NCI-H146 treated with DMSO at 0.1 percent for 48 hours (cell line): ENCODE data around the gene FAM20A.
"Not testable (repeated sequence)": the region's sequence is repeated elsewhere in the genome, so short reads cannot be mapped to it uniquely, and the experiment has no call there.

Experiments used
- DNase-seq: peaks from one replicate; lab custom pipeline; 2025; ENCODE audit not compliant: unreplicated experiment; lab: John Stamatoyannopoulos, UW

Gene FAM20A

DNA sequence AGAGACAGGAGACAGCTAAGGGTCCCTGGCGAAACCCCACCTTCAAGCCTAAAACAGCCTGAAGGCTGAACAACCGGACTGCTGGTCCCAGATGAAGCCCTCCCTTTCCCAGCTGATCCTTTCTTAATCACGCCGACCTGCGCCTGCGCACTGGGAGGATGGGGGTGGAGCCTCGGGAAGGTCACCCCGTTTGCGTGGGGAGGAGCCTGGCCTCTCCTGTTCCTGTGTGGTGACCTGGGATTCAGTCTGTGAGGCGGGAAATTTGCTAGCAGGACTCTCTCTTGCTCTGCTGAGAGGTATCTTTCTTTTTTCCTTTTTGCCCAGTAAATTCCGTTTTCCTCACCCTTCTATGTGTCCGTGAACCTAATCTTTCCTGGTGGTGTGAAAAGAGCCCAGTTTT, 9.6 kb downstream of the FAM20A start:
- DNase-seq, result no peak

DNA sequence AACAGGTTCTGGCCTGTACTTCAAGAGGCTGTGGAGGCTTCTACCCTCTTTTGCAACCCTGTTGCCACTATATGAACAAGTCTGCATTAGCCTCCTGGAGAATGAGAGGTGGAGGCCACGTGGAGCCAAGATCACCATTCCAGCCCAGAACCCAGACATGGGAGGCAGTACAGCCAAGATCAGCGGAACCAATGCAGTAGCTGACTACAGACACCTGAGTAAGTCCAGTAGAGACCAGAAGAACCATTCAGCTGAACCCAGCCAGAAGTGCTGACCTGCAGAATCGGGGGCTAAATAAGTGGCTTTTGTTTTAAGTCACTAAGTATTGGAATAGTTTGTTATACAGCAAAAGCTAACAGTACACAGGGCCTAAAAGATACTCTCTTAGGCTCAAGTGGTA, 12.1 kb downstream of the FAM20A start:
- DNase-seq, result no peak

DNA sequence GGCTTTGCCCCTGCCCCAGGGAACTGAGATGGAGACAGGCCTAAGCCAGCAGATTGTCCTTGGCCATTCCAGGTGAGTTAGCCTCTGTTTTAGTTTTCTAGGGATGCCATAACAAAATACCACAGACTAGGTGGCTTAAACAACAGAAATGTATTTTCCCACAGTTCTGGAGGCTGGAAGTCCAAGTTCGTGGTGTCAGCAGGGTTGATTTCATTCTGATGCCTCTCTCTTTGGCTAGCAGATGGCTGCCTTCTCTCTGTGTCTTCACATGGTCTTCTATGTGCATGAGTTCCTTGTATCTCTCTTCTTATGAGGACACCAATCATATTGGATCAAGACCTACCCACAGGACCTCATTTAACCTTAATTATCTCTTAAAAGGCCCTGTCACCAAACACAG, 12.8 kb downstream of the FAM20A start:
- no peak for DNase-seq

DNA sequence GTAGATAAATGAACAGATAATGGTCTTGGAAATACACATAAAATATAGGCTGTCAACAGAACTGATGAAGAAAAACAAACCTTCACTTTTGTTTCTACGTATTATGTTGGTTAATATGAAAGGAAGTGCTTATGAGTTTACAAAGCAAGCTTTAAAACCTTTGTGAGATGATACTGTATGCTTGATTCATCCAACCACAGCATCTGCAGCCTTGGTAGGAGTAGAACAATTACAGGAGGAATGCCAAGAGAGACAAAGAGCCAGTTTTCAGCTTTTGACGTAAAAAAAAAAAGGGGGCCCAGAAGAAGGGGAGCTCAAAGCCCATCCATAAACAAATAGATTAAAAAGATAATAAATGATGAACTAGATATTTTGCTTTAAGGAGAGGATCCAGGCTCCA, 13.3 kb downstream of the FAM20A start:
- DNase-seq, result no peak

- no peak for DNase-seq
These were observed 14.1 kb downstream of the FAM20A start for GRCh38 chr17:68587026-68587425.

- DNase-seq, result no peak
These were observed 15.5 kb downstream of the FAM20A start for GRCh38 chr17:68585643-68586042.

DNA sequence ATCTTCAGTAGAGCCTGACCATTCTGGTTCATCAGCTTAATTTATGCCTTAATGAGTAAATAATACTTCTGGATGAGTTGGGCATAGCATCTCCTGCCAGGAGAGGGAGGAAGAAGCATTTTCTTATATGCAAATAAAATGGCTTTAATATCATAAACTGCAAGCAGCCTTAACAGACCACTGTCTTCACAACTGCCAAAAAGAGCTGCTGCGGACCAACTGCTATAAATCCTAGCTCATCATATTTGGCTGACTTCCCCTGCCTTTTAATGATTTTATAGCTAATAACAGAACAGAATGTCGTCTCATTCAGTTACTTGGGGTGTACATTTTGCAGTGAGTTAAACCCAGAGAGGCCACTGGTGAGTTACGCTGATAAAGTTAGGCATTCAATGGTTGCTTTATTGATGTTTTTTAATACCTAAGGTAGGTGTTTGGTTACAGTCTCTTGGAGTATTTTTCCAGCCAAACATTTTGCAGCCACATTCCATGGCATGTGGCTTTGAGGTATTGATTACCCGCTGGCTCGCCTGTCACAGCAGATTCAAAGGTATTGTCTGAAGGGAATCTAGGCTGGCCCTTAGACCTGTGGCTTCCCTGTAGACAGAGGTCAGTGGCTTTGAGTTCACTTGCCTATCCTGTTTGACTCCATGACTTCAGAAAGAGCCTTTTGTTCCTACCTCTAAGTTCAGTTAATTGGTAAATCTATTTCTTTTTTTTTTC, 16.4 kb downstream of the FAM20A start:
- DNase-seq, result no peak

DNA sequence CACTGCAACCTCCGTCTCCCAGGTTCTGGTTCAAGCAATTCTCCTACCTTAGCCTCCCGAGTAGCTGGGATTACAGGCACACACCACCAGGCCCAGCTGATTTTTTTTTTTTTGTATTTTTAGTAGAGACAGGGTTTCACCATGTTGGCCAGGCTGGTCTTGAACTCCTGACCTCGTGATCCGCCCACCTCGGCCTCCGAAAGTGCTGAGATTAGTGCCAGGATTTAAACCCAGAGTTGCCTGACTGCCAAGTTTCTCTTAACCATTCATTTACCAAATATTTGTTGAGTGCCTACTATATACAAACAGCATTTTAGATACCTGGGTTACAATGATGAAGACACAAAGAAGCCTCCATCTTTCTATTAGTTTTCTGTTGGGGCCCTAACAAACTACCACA, 18.3 kb downstream of the FAM20A start:
- not testable (repeated sequence) for DNase-seq

- DNase-seq, result no peak
These were observed 19.1 kb downstream of the FAM20A start for GRCh38 chr17:68581863-68582645.

GRCh38 chr17:68580236-68580770, 20.9 kb downstream of the FAM20A start:
- DNase-seq, result no peak

DNA sequence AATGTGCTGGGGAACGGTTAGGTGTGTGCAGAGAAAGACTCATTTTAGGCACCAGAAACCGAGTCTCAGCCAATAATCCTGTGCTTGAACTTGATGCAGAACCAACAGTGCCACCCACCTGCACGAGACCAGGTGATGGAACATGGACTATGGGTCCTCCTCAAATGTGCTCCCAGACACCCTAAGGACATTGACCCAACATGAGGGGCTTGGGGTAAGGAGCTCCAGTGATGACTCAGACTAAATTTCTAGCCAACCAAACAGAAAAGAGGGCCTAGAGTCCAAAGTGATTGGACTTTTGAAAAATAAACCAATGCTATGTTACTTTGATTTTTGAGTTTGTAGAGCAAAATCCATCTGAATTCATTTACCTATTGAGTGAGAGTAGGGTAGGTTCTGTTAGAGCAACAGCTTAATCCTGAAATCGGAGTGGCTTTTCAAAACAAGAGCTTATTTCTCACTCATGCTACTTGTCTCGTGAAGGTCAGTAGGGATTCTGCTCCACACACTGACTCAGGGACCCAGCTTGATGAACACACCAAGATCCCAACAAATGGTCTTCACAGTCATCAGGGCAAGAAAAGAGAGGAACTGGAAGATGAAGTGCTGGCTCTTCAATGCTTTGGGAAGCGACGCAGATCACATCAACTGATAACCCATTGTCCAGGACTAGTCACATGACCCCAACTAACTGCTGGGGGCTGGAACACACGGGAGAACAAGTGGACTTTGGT, 21.8 kb downstream of the FAM20A start:
- no peak for DNase-seq

GRCh38 chr17:68578236-68578635, 22.9 kb downstream of the FAM20A start:
- no peak for DNase-seq

- DNase-seq, result no peak
These were observed 23.7 kb downstream of the FAM20A start for GRCh38 chr17:68577497-68577821.

DNA sequence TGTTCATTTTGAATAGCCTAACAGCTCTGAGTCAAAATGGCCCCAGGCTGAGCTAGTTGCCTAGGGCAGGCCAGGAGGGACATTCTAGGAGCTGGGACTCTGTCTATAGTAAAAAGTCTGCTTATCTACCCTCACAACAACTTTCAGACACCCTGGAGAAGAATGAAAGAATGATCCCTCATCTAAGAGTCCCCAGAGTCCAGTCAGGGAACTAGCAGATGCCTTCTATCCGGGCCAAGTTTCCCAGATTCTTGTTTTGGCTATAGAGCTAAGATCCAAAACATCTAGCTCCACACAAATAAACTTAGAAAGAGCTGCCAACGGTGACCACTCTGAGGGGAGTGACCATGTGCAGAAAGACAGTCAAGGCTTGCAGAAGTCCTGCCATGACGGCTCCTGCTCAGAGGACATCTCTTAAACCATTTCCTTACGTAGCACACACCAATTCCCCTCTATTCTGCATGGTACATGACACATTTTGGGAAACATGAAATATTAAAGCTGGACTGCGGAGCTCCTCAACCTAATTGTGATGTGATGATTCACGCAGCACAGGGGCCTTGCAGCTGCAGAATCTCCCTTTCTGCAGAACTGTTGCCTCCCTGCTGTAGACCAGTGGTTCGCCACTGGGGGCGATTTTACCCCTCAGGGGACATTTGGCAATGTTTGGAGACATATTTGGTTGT, 24.2 kb downstream of the FAM20A start:
- no peak for DNase-seq

DNA sequence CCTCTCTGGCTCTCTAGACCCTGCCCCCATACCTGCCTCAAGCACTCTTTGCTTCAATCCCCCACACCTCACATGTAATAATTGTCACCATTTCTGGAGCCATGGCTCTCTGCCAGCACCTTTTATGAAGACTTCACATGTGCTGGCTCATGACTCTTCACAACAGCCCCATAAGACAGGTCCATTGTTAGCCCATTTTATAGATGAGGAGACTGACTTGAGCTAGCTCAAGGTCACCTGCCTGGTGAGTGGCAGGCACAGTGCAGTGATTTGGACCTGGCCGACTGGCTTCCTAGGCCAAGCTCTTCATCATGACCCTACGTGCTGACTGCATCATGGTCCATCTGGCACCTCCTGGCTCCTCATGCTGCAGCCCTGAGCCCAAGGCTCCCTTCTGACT, 25.0 kb downstream of the FAM20A start:
- DNase-seq, result no peak

DNA sequence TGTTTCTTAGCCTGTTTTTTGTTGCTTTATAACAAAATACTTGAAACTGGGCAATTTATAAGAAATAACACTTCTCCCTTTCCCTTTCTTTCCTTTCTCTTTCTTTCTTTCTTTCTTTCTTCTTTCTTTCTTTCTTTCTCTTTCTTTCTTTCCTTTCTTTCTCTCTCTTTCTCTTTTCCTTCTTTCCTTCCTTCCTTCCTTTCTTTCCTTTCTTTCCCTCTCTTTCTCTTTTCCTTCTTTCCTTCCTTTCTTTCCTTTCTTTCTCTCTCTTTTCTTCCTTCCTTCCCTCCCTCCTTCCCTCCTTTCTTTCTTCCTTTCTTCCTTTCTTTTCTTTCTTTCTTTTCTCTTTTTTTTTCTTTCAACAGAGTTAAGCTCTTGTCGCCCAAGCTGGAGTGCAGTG, 27.8 kb downstream of the FAM20A start:
- DNase-seq, result no peak

DNA sequence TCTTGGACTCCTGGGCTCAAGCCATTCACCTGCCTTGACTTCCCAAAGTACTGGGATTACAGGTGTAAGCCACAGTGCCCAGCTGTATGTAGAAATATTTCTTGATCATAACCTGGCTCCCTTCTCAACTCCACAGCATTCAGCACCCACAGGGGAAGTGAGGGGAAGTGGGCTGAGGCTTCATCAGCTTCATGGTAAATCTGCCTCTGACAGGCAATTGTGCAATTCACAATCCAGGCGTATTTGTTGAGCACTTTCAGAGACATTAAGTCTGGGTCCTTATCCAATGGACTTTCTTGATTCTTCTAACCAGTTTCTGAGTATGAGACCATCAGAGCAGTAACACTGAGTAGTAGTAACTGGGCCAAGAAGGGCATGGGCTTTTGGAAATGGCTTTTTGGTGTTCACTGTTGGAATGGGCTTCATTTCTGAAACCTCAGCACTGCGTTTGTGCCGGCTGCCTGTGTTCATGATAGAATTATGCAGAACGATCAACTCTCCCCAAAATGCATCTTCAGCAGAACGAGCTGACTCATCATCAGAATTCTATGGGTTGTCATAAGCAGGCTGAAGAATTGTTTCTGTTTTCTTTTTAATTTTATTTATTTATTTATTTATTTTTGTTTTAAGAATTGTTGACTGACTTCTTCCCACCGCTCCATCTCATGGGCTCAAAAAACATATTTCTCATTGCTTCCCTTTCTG, 28.9 kb downstream of the FAM20A start:
- no peak for DNase-seq

DNA sequence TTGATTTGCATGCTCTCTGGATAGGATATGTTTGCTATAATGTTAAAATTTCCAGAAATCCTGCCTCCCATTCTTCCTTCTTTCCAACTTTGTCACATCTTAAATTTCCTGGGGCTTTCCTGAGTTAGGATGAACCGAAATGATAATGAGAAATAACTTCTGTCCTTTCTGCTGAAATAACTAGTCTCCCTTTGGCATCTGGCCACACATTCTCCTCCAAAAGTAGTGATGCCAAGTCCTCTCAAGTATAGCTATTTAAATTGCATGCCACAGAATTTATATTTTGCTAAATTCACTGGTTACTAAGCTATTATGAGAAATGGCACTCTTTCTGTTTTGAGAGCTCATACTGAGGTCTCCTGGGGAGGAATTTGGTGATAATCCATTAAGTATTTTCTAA, 30.6 kb downstream of the FAM20A start:
- DNase-seq, result no peak

GRCh38 chr17:68569346-68569745, 31.8 kb downstream of the FAM20A start:
- DNase-seq, result no peak

GRCh38 chr17:68568581-68568980, 32.6 kb downstream of the FAM20A start:
- no peak for DNase-seq

DNA sequence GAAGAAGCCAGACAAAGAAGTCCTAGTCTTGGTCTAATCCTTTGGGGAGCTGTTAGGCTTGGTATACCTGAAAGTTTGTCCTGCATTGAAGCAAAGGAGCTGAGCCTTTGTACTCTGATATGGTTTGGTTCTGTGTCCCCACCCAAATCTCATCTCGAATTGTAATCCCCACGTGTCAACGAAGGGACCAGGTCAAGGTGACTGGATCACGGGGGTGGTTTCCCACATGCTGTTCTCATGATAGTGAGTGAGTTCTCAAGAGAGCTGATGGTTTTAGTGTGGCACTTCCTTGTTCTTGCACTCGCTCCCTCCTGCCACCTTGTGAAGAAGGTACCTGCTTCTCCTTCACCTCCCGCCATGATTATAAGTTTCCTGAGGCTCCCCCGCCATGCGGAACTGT, 33.6 kb downstream of the FAM20A start:
- no peak for DNase-seq
